Activated CD4-positive, alpha-beta memory T cell treated with anti-CD3 and anti-CD28 coated beads for 36 hours (primary cell): Measurements from ENCODE around the gene FMC1. TPM values are rescaled to one million over a fixed set of nuclear protein-coding genes. Genes with fewer than 3 reads are reported as not detected.
A peak's percentile ranks its signal among the peaks of the same experiment; 100 is the strongest.
"Not testable (repeated sequence)": the region's sequence is repeated elsewhere in the genome, so short reads cannot be mapped to it uniquely, and the experiment has no call there.

Experiments used
- CTCF ChIA-PET: fragments of 350-600 bp; sonication (Branson Sonifier 250); formaldehyde crosslinking; loops from one replicate; lab custom pipeline; 2021; ENCODE audit warnings: antibody characterized with exemption, inconsistent platforms; lab: Charles Lee
- POLR2A ChIA-PET: fragments of 350-600 bp; sonication (Branson Sonifier 250); formaldehyde crosslinking; loops from one replicate; lab custom pipeline; 2021; ENCODE audit warnings: antibody characterized with exemption; lab: Charles Lee
- DNase-seq: peaks from one replicate; pipeline ENCODE4 v3.0.0-alpha.2; 2020
- H3K27ac Mint-ChIP-seq: one replicate; pipeline ENCODE4 v1.8.0; 2021; ENCODE audit warnings: mixed read lengths
- H3K27me3 Mint-ChIP-seq: one replicate; pipeline ENCODE4 v1.8.0; 2021; ENCODE audit warnings: mixed read lengths
- H3K36me3 Mint-ChIP-seq: one replicate; pipeline ENCODE4 v1.8.0; 2021; ENCODE audit warnings: mixed read lengths
- H3K4me1 Mint-ChIP-seq: one replicate; pipeline ENCODE4 v1.8.0; 2021; ENCODE audit warnings: low read depth, mixed read lengths
- H3K4me3 Mint-ChIP-seq: one replicate; pipeline ENCODE4 v1.8.0; 2021; ENCODE audit warnings: mild to moderate bottlenecking, mixed read lengths
- H3K9me3 Mint-ChIP-seq: one replicate; pipeline ENCODE4 v1.8.0; 2021; ENCODE audit warnings: mixed read lengths
- intact Hi-C: fragments of 100-400 bp; cut with micrococcal nuclease; formaldehyde crosslinking; loops from one replicate; pipeline ENCODE4 v1.15.1; 2023
- total RNA-seq, 2 experiments: library from RNA; stranded (reverse); gene quantifications; one replicate each; pipeline ENCODE4 v1.2.3, GENCODE V29; 2021

The FMC1 gene
- total RNA-seq, 2 experiments from 2014 or later = 4.4 to 5.0 TPM

- intact Hi-C loops = no loop called here
- no peaks in the 10 kb centered on the region for H3K36me3 Mint-ChIP-seq
- POLR2A ChIA-PET = no interaction called here
- CTCF ChIA-PET = interaction anchor here (0.6 to 0.8 kb wide), 2 partner anchors 8 to 11 kb away, joined by 3 to 4 read pairs; no protein-coding TSS in a partner anchor
- H3K4me3 Mint-ChIP-seq = no peak overlapping the region
- no peaks in the 10 kb centered on the region for H3K9me3 Mint-ChIP-seq
- peaks cover 16% of the 10 kb centered on the region for H3K4me1 Mint-ChIP-seq
- H3K27ac Mint-ChIP-seq = no peak overlapping the region
- no peak for DNase-seq
- H3K27me3 Mint-ChIP-seq = no peaks in the 10 kb centered on the region
Measured at GRCh38 chr7:139328375-139328774, 12.8 kb upstream of the FMC1 start.

DNA sequence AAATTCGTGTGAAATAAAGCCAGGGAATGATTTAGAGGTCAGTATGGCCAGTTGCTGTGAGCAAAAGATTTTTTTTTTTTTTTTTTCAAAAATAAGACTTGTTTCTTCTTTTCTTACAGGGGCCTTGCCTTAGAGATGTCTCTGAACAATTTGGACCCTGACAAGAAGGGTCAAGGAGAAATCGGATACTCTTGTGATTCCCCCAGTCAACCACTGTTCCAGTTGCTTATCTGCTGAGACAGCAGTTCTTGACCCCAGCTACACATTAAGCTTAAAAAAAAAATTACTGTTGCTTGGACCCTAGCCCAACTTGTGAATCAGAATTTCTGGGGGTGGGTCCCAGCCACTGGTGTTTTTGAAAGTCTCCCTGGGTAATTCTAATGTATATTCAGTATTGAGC, 12.0 kb upstream of the FMC1 start:
- Mint-ChIP-seq H3K27me3 (no peaks in the 10 kb centered on the region), H3K27ac (no peak overlapping the region), H3K36me3 (no peaks in the 10 kb centered on the region), H3K9me3 (no peaks in the 10 kb centered on the region), H3K4me1 (peaks cover 16% of the 10 kb centered on the region), H3K4me3 (no peak overlapping the region)
- CTCF ChIA-PET = interaction anchor here (0.6 kb wide), 1 partner anchor 10 kb away, joined by 3 read pairs; no protein-coding TSS in a partner anchor
- DNase-seq = no peak
- POLR2A ChIA-PET = no interaction called here
- intact Hi-C loops = no loop called here

GRCh38 chr7:139330333-139331030, 10.7 kb upstream of the FMC1 start:
- Mint-ChIP-seq H3K36me3 (no peaks in the 10 kb centered on the region), H3K27me3 (no peaks in the 10 kb centered on the region), H3K4me1 (peaks cover 16% of the 10 kb centered on the region), H3K27ac (no peak overlapping the region), H3K9me3 (no peaks in the 10 kb centered on the region), H3K4me3 (no peak overlapping the region)
- CTCF ChIA-PET = interaction anchor here (0.9 kb wide), 1 partner anchor 10 kb away, joined by 4 read pairs; no protein-coding TSS in a partner anchor
- DNase-seq = no peak
- POLR2A ChIA-PET = interaction anchor here (1.1 kb wide), 1 partner anchor 30 kb away, joined by 3 read pairs; the partner anchor contains the start of gene LUC7L2
- intact Hi-C loops = loop anchor here (1.0 kb wide), 2 partner anchors 10 to 218 kb away; no protein-coding TSS in a partner anchor

- Mint-ChIP-seq H3K27ac (no peak overlapping the region), H3K27me3 (no peaks in the 10 kb centered on the region), H3K4me3 (no peak overlapping the region), H3K4me1 (peaks cover 16% of the 10 kb centered on the region), H3K36me3 (no peaks in the 10 kb centered on the region), H3K9me3 (no peaks in the 10 kb centered on the region)
- DNase-seq = no peak
- intact Hi-C loops = no loop called here
- ChIA-PET POLR2A (interaction anchor here (0.6 kb wide), 2 partner anchors 23 to 668 kb away, joined by 3 to 4 read pairs; no protein-coding TSS in a partner anchor), CTCF (interaction anchor here (0.6 kb wide), 1 partner anchor 49 kb away, joined by 3 read pairs; no protein-coding TSS in a partner anchor)
Measured at GRCh38 chr7:139332697-139333359, 8.3 kb upstream of the FMC1 start.

DNA sequence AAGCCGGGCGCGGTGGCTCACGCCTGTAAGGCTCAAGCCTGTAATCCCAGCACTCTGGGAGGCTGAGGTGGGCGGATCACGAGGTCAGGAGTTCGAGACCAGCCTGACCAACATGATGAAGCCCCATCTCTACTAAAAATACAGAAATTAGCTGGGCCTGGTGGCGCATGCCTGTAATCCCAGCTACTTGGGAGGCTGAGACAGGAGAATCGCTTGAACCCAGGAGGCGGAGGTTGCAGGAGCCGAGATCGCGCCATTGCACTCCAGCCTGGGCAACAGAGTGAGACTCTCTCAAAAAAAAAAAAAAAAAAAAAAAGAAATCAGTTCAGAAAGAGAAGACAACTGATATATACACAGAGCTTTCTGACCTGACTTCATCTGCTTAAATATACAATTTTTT, 7.7 kb upstream of the FMC1 start:
- H3K27ac Mint-ChIP-seq, H3K36me3 Mint-ChIP-seq, intact Hi-C loops, DNase-seq, H3K27me3 Mint-ChIP-seq, H3K4me3 Mint-ChIP-seq, H3K9me3 Mint-ChIP-seq, CTCF ChIA-PET: not testable (repeated sequence)
- POLR2A ChIA-PET = interaction anchor here (0.6 kb wide), 2 partner anchors 23 to 668 kb away, joined by 3 to 4 read pairs; no protein-coding TSS in a partner anchor
- H3K4me1 Mint-ChIP-seq = peaks cover 16% of the 10 kb centered on the region

- Mint-ChIP-seq H3K27ac (no peak overlapping the region), H3K4me3 (no peak overlapping the region), H3K36me3 (no peaks in the 10 kb centered on the region), H3K9me3 (peaks cover 6% of the 10 kb centered on the region), H3K4me1 (peaks cover 20% of the 10 kb centered on the region), H3K27me3 (no peaks in the 10 kb centered on the region)
- DNase-seq = no peak
- POLR2A ChIA-PET = no interaction called here
- CTCF ChIA-PET = no interaction called here
- intact Hi-C loops = no loop called here
Measured at GRCh38 chr7:139334399-139335150, 6.6 kb upstream of the FMC1 start.

DNA sequence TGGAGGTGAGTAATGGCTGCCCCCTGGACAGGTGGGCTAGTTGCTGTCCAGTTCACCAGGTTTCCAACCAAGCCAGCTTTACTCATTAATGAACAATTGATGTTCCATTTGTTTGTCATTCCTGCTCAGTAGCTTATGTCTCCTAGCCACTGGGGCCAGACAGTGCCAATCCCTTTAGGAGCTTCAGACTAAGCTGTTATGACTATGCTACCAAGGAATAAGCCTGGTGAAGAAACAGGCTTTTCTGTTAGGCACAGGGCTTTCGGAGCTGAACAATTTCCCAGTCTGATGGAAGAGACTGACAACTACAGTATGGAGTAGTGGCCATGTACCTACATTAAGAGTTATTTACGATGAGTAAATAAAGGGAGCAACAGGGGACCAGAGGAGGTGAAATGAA, 2.1 kb upstream of the FMC1 start:
- peaks cover 10% of the 10 kb centered on the region for H3K36me3 Mint-ChIP-seq
- no peak for DNase-seq
- peak overlapping the region; percentile 99 for H3K27ac Mint-ChIP-seq
- CTCF ChIA-PET = interaction anchor here (1.0 to 2.2 kb wide), 4 partner anchors 10 to 322 kb away, joined by 3 to 8 read pairs (median 5); no protein-coding TSS in a partner anchor
- H3K9me3 Mint-ChIP-seq = peaks cover 15% of the 10 kb centered on the region
- H3K4me1 Mint-ChIP-seq = peaks cover 25% of the 10 kb centered on the region
- peak overlapping the region; percentile 86 for H3K4me3 Mint-ChIP-seq
- peaks cover 4% of the 10 kb centered on the region for H3K27me3 Mint-ChIP-seq
- POLR2A ChIA-PET = interaction anchor here (0.6 to 2.6 kb wide), 2 partner anchors 20 to 244 kb away, joined by 3 to 29 read pairs; partner anchors contain the start of gene LUC7L2
- intact Hi-C loops = no loop called here

DNA sequence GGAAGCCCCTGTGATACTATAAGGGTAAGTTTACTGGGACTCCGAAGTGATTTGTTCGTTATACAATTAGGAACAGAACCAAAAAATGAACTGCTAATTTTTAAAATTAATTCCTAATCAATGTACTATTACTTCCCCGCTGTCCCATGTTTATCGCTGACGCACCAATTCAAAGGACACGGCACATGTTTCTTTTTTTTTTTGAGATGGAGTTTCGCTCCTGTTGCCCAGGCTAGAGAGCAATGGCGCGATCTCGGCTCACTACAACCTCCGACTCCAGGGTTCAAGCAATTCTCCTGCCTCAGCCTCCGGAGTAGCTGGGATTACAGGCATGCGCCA, 1.5 kb upstream of the FMC1 start:
- ChIA-PET POLR2A (interaction anchor here (0.6 to 2.6 kb wide), 3 partner anchors 20 to 245 kb away, joined by 3 to 29 read pairs (median 3); partner anchors contain the start of gene LUC7L2), CTCF (interaction anchor here (0.9 to 2.2 kb wide), 9 partner anchors 10 to 322 kb away, joined by 3 to 11 read pairs (median 4); partner anchors contain the start of gene LUC7L2)
- Mint-ChIP-seq H3K27ac (peak overlapping the region; percentile 99), H3K9me3 (peaks cover 15% of the 10 kb centered on the region), H3K36me3 (peaks cover 10% of the 10 kb centered on the region), H3K4me1 (peaks cover 27% of the 10 kb centered on the region), H3K4me3 (peak overlapping the region; percentile 86), H3K27me3 (peaks cover 4% of the 10 kb centered on the region)
- no peak for DNase-seq
- intact Hi-C loops = loop anchor here (1.0 to 10.0 kb wide), 8 partner anchors 9 to 877 kb away; partner anchors contain the start of genes LUC7L2, TRIM24, UBN2 and ZC3HAV1

DNA sequence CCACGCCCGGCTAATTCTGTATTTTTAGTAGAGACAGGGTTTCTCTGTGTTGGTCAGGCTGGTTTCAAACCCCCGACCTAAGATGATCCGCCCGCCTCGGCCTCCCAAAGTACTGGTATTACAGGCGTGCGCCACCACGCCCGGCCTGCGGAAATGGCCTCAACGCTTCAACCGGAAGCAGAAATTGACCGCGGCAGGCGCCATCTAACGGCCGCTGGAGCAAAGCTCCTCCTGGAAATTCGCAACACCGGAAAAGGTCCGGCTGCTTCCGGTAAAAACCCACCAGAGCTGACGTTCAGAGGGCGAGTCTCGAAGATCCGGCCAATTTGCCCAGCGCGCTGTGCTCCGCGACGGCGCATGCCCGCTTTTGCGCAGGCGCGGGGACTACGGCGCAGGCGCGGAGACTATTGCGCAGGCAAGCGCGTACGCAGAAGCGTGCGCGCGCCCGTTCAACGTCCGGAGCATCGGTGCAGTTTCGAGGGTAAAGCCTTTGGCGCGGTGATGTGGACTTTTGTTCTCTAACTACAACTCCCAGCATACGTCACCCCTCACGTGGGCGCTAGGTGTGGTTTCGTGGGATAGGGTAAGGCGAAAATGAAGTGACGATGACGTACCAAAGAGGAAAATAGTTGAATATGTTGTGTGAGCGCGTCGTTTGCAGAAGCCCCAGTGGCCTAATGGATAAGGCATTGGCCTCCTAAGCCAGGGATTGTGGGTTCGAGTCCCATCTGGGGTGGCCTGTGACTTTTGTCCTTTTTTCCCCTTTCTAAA, 915 bp upstream of the FMC1 start:
- H3K4me1 Mint-ChIP-seq = peaks cover 27% of the 10 kb centered on the region
- peak; percentile 99 for DNase-seq
- peaks cover 15% of the 10 kb centered on the region for H3K9me3 Mint-ChIP-seq
- peaks cover 4% of the 10 kb centered on the region for H3K27me3 Mint-ChIP-seq
- H3K4me3 Mint-ChIP-seq = peak overlapping the region; percentile 86
- peak overlapping the region; percentile 99 for H3K27ac Mint-ChIP-seq
- CTCF ChIA-PET = interaction anchor here (0.9 to 2.2 kb wide), 10 partner anchors 10 to 323 kb away, joined by 3 to 11 read pairs (median 4); partner anchors contain the start of gene LUC7L2
- intact Hi-C loops = loop anchor here (1.0 to 10.0 kb wide), 8 partner anchors 10 to 878 kb away; partner anchors contain the start of genes LUC7L2, TRIM24, UBN2 and ZC3HAV1
- POLR2A ChIA-PET = interaction anchor here (0.6 to 2.6 kb wide), 3 partner anchors 19 to 289 kb away, joined by 3 to 29 read pairs (median 3); partner anchors contain the start of gene LUC7L2
- peaks cover 10% of the 10 kb centered on the region for H3K36me3 Mint-ChIP-seq

- Mint-ChIP-seq H3K27me3 (peaks cover 4% of the 10 kb centered on the region), H3K36me3 (peaks cover 10% of the 10 kb centered on the region), H3K9me3 (peaks cover 15% of the 10 kb centered on the region), H3K4me1 (peaks cover 27% of the 10 kb centered on the region), H3K27ac (peak overlapping the region; percentile 99), H3K4me3 (peak overlapping the region; percentile 86)
- intact Hi-C loops = loop anchor here (1.0 to 10.0 kb wide), 8 partner anchors 10 to 878 kb away; partner anchors contain the start of genes LUC7L2, TRIM24, UBN2 and ZC3HAV1
- no peak for DNase-seq
- CTCF ChIA-PET = interaction anchor here (0.9 to 2.2 kb wide), 6 partner anchors 11 to 324 kb away, joined by 4 to 11 read pairs (median 7); partner anchors contain the start of gene LUC7L2
- POLR2A ChIA-PET = interaction anchor here (0.6 to 2.6 kb wide), 3 partner anchors 19 to 290 kb away, joined by 3 to 29 read pairs (median 3); partner anchors contain the start of gene LUC7L2
Measured at GRCh38 chr7:139340808-139341057, 404 bp upstream of the FMC1 start.
